Measurements from ENCODE around the gene AHNAK2.

DNA sequence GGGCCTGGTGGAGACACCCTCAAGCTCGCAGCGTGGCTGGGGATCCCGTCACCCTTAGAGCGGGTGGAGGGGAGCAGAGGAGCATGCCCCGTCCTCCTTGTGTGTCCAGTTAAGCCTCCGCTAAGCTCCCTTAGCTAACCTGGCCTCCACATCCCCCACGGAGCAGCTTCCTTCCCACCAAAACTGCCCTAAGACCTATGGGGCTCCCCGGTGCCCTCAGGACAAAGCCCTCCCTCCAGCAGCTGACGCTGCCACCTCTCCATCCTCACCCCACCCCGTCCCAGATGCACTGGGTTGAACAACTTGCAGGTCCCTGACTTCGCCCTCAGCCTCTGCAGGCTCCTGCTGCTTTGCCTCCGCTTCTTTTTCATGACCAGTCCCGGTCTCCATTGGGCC is 4.0 kb downstream of the AHNAK2 start:
- TF ChIP-seq EZH2phosphoT487 (IDR thresholded peaks at IDR 0.05; ENCODE audit: borderline replicate concordance, low read length) (no peak), CTCF (IDR thresholded peaks at IDR 0.05; ENCODE audit: low read depth, low read length, poor library complexity, severe bottlenecking) (no peak)

Measured in DOHH2 (cell line).